CD4-positive, alpha-beta T cell (primary cell): ENCODE data around the gene RC3H2. TPM values are rescaled to one million over a fixed set of nuclear protein-coding genes. Genes with fewer than 3 reads are reported as not detected.
A peak's percentile ranks its signal among the peaks of the same experiment; 100 is the strongest.

Experiments
- ATAC-seq: fragments of 200-7000 bp; cut with Tn5 transposase; one replicate; pipeline ENCODE4 v1.10.0; 2022; ENCODE audit warnings: mild to moderate bottlenecking; ENCODE audit not compliant: poor library complexity
- CTCF ChIA-PET: fragments of 350-600 bp; sonication (Branson Sonifier 250); formaldehyde crosslinking; loops from one replicate; lab custom pipeline; 2021; ENCODE audit warnings: antibody characterized with exemption, inconsistent platforms; lab: Charles Lee
- POLR2A ChIA-PET: fragments of 350-600 bp; sonication (Branson Sonifier 250); formaldehyde crosslinking; loops from one replicate; lab custom pipeline; 2021; ENCODE audit warnings: antibody characterized with exemption, inconsistent platforms; lab: Charles Lee
- DNase-seq, 14 experiments: peaks; one replicate each; pipeline ENCODE4 v3.0.0-alpha.2; 2013 to 2020; ENCODE audit warnings: mixed read lengths in 2 of 14
- H3K27ac ChIP-seq, 2 donors: one replicate each; pipeline versions ENCODE4 v1.5.1 to v1.7.0; 2013; ENCODE audit warnings: low read length in 2 of 2, low read depth in 1 of 2, mild to moderate bottlenecking in 1 of 2
- H3K27me3 ChIP-seq, 2 experiments: 1 replicate in 1 of 2; 2 replicates in 1 of 2; pipeline versions ENCODE4 v1.6.1 to v1.7.0; 2013; ENCODE audit warnings: low read length in 2 of 2, control low read depth in 1 of 2, mild to moderate bottlenecking in 1 of 2, moderate library complexity in 1 of 2; ENCODE audit not compliant: insufficient read depth in 2 of 2, control insufficient read depth in 1 of 2
- H3K36me3 ChIP-seq: one replicate; pipeline ENCODE4 v1.6.1; 2013; ENCODE audit warnings: low read length, control low read depth; ENCODE audit not compliant: insufficient read depth
- H3K4me1 ChIP-seq: one replicate; pipeline ENCODE4 v1.6.1; 2013; ENCODE audit warnings: low read length, control low read depth; ENCODE audit not compliant: insufficient read depth
- H3K4me3 ChIP-seq: one replicate; pipeline ENCODE4 v1.5.1; 2013; ENCODE audit warnings: mild to moderate bottlenecking, low read length, moderate library complexity
- H3K9me3 ChIP-seq, 2 experiments: 1 replicate in 1 of 2; 2 replicates in 1 of 2; pipeline versions ENCODE4 v1.6.1 to v1.7.0; 2013; ENCODE audit warnings: low read length in 2 of 2, mild to moderate bottlenecking in 2 of 2, control low read depth in 1 of 2, moderate library complexity in 1 of 2; ENCODE audit not compliant: control insufficient read depth in 1 of 2, insufficient read depth in 1 of 2
- H3K27ac Mint-ChIP-seq: one replicate; pipeline ENCODE4 v1.8.0; 2020; ENCODE audit warnings: mixed read lengths
- H3K27me3 Mint-ChIP-seq: one replicate; pipeline ENCODE4 v1.8.0; 2021; ENCODE audit warnings: mixed read lengths
- H3K36me3 Mint-ChIP-seq: one replicate; pipeline ENCODE4 v1.8.0; 2021; ENCODE audit warnings: low read depth, mixed read lengths
- H3K4me1 Mint-ChIP-seq: one replicate; pipeline ENCODE4 v1.8.0; 2021; ENCODE audit warnings: low read depth, mixed read lengths
- H3K4me3 Mint-ChIP-seq: one replicate; pipeline ENCODE4 v1.8.0; 2020; ENCODE audit warnings: mild to moderate bottlenecking, mixed read lengths
- H3K9me3 Mint-ChIP-seq: one replicate; pipeline ENCODE4 v1.8.0; 2020; ENCODE audit warnings: mixed read lengths
- CTCF ChIP-seq: fragments of 200-600 bp; IDR thresholded peaks from one replicate; pipeline ENCODE4 v1.8.0; 2022; ENCODE audit warnings: antibody characterized with exemption, mild to moderate bottlenecking
- intact Hi-C, 2 experiments: fragments of 100-400 bp; cut with DNase I in 1 of 2; cut with micrococcal nuclease in 1 of 2; formaldehyde crosslinking; loops; one replicate each; pipeline versions ENCODE4 v1.15.1 to v1.9.0; 2023 to 2025; cut with DNase I, micrococcal nuclease
- total RNA-seq, 174 experiments: library from RNA in 2 of 174; stranded (reverse) in 2 of 174; gene quantifications; one replicate each; pipeline ENCODE4 v1.2.3 and lab custom pipeline; 2021 to 2026

RC3H2 gene
- total RNA-seq, 2 experiments from 2014 or later, result 85.2 to 86.8 TPM

GRCh38 chr9:122888480-122888879, 16.7 kb downstream of the RC3H2 start:
- H3K27me3 Mint-ChIP-seq, result no peaks in the 10 kb centered on the region
- CTCF ChIA-PET, result interaction anchor here (0.6 to 1.4 kb wide), 3 partner anchors 9 to 15 kb away, joined by 3 to 5 read pairs (median 5); no protein-coding TSS in a partner anchor
- no peaks in the 10 kb centered on the region for H3K9me3 Mint-ChIP-seq
- H3K4me1 ChIP-seq, result no peaks in the 10 kb centered on the region
- DNase-seq (no peak), ATAC-seq (no peak)
- peaks cover 73% of the 10 kb centered on the region for H3K36me3 Mint-ChIP-seq
- peaks cover 7% of the 10 kb centered on the region for H3K4me1 Mint-ChIP-seq
- H3K36me3 ChIP-seq, result peaks cover 55% of the 10 kb centered on the region
- H3K27ac ChIP-seq, result no peak overlapping the region
- POLR2A ChIA-PET, result interaction anchor here (0.6 kb wide), 1 partner anchor 73 kb away, joined by 3 read pairs; no protein-coding TSS in a partner anchor
- H3K27ac Mint-ChIP-seq, result no peak overlapping the region
- no peaks in the 10 kb centered on the region for H3K27me3 ChIP-seq
- no peak overlapping the region for H3K4me3 ChIP-seq
- TF ChIP-seq CTCF, result no peak
- H3K4me3 Mint-ChIP-seq, result no peak overlapping the region
- H3K9me3 ChIP-seq, result no peaks in the 10 kb centered on the region
- intact Hi-C loops, result no loop called here

- no peak overlapping the region for H3K4me3 ChIP-seq
- peak overlapping the region; percentile 69 for H3K27ac Mint-ChIP-seq
- H3K36me3 Mint-ChIP-seq, result peaks cover 68% of the 10 kb centered on the region
- ATAC-seq (peak; percentile 48), DNase-seq (no peak)
- H3K27me3 Mint-ChIP-seq, result no peaks in the 10 kb centered on the region
- ChIA-PET POLR2A (interaction anchor here (1.4 kb wide), 1 partner anchor 10 kb away, joined by 3 read pairs; no protein-coding TSS in a partner anchor), CTCF (interaction anchor here (0.7 kb wide), 1 partner anchor 100 kb away, joined by 3 read pairs; no protein-coding TSS in a partner anchor)
- H3K4me1 ChIP-seq, result no peaks in the 10 kb centered on the region
- H3K4me1 Mint-ChIP-seq, result no peaks in the 10 kb centered on the region
- H3K36me3 ChIP-seq, result peaks cover 54% of the 10 kb centered on the region
- H3K27ac ChIP-seq, result no peak overlapping the region
- no peaks in the 10 kb centered on the region for H3K27me3 ChIP-seq
- intact Hi-C loops, result no loop called here
- TF ChIP-seq CTCF, result no peak
- H3K9me3 ChIP-seq, result no peaks in the 10 kb centered on the region
- no peaks in the 10 kb centered on the region for H3K9me3 Mint-ChIP-seq
- H3K4me3 Mint-ChIP-seq, result no peak overlapping the region
Observed at GRCh38 chr9:122883125-122883524, 22.0 kb downstream of the RC3H2 start.

- Histone ChIP-seq H3K4me1 (no peaks in the 10 kb centered on the region), H3K27ac (no peak overlapping the region), H3K9me3 (no peaks in the 10 kb centered on the region), H3K4me3 (no peak overlapping the region), H3K36me3 (peaks cover 81% of the 10 kb centered on the region), H3K27me3 (no peaks in the 10 kb centered on the region)
- CTCF ChIA-PET, result no interaction called here
- H3K4me3 Mint-ChIP-seq, result no peak overlapping the region
- H3K36me3 Mint-ChIP-seq, result peaks cover 79% of the 10 kb centered on the region
- intact Hi-C loops, result no loop called here
- ATAC-seq, result no peak
- no peak for TF ChIP-seq CTCF
- no peaks in the 10 kb centered on the region for H3K9me3 Mint-ChIP-seq
- no peaks in the 10 kb centered on the region for H3K4me1 Mint-ChIP-seq
- H3K27ac Mint-ChIP-seq, result no peak overlapping the region
- DNase-seq, result no peak
- H3K27me3 Mint-ChIP-seq, result no peaks in the 10 kb centered on the region
- POLR2A ChIA-PET, result no interaction called here
Observed at GRCh38 chr9:122879443-122879842, 25.7 kb downstream of the RC3H2 start.
